Measurements from ENCODE around the gene NAA15. TPM values are rescaled to one million over a fixed set of nuclear protein-coding genes. Genes with fewer than 3 reads are reported as not detected.
"Not testable (repeated sequence)": the region's sequence is repeated elsewhere in the genome, so short reads cannot be mapped to it uniquely, and the experiment has no call there.

NAA15 gene
- total RNA-seq, 1 donor from 2014 or later = 11.3 TPM

- DNase-seq (ENCODE audit: low spot score) (no peak), ATAC-seq (no peak)
These were observed 5.4 kb upstream of the NAA15 start for GRCh38 chr4:139295942-139296299.

- ATAC-seq (no peak), DNase-seq (ENCODE audit: low spot score) (no peak)
These were observed 4.3 kb upstream of the NAA15 start for GRCh38 chr4:139297001-139297410.

GRCh38 chr4:139299536-139299935 lies 1.8 kb upstream of the NAA15 start:
- ATAC-seq (no peak), DNase-seq (ENCODE audit: low spot score) (no peak)

GRCh38 chr4:139300431-139301112 lies 733 bp upstream of the NAA15 start:
- no peak for DNase-seq (ENCODE audit: low spot score)
- ATAC-seq = peak; percentile 2

- peak; percentile 52 for ATAC-seq
- peak; percentile 62 for DNase-seq (ENCODE audit: low spot score)
These were observed 711 bp downstream of the NAA15 start, which contains the start of gene NDUFC1 for GRCh38 chr4:139301821-139302611. Gene NDUFC1 (minus strand): TSS chr4:139302477. CDS start chr4:139295798, 6,679 bp downstream.

GRCh38 chr4:139304920-139305319 lies 3.6 kb downstream of the NAA15 start:
- DNase-seq (ENCODE audit: low spot score) (no peak), ATAC-seq (no peak)

GRCh38 chr4:139311909-139312308 lies 10.6 kb downstream of the NAA15 start:
- DNase-seq (ENCODE audit: low spot score) (no peak), ATAC-seq (no peak)

GRCh38 chr4:139312552-139313332 lies 11.4 kb downstream of the NAA15 start:
- DNase-seq (ENCODE audit: low spot score) = no peak
- ATAC-seq = peak; percentile 69

GRCh38 chr4:139313414-139313813 lies 12.1 kb downstream of the NAA15 start:
- not testable (repeated sequence) for DNase-seq (ENCODE audit: low spot score); ATAC-seq

GRCh38 chr4:139314047-139314800 lies 12.9 kb downstream of the NAA15 start:
- no peak for DNase-seq (ENCODE audit: low spot score)
- no peak for ATAC-seq

GRCh38 chr4:139315221-139315675 lies 13.9 kb downstream of the NAA15 start:
- DNase-seq (ENCODE audit: low spot score) = no peak
- no peak for ATAC-seq

- DNase-seq (ENCODE audit: low spot score) = no peak
- ATAC-seq = no peak
These were observed 15.4 kb downstream of the NAA15 start for GRCh38 chr4:139316733-139317132.

- no peak for ATAC-seq
- no peak for DNase-seq (ENCODE audit: low spot score)
These were observed 16.3 kb downstream of the NAA15 start for GRCh38 chr4:139317635-139318034.

GRCh38 chr4:139319571-139319970 lies 18.3 kb downstream of the NAA15 start:
- no peak for ATAC-seq
- no peak for DNase-seq (ENCODE audit: low spot score)

- not testable (repeated sequence) for DNase-seq (ENCODE audit: low spot score); ATAC-seq
These were observed 20.8 kb downstream of the NAA15 start for GRCh38 chr4:139322070-139322469.

GRCh38 chr4:139322541-139322940 lies 21.2 kb downstream of the NAA15 start:
- not testable (repeated sequence) for DNase-seq (ENCODE audit: low spot score); ATAC-seq

GRCh38 chr4:139324620-139325019 lies 23.3 kb downstream of the NAA15 start:
- DNase-seq (ENCODE audit: low spot score) (no peak), ATAC-seq (no peak)

GRCh38 chr4:139329665-139330200 lies 28.4 kb downstream of the NAA15 start:
- no peak for ATAC-seq
- no peak for DNase-seq (ENCODE audit: low spot score)

- no peak for ATAC-seq
- no peak for DNase-seq (ENCODE audit: low spot score)
These were observed 29.0 kb downstream of the NAA15 start for GRCh38 chr4:139330283-139330682.

- DNase-seq (ENCODE audit: low spot score) (no peak), ATAC-seq (no peak)
These were observed 29.9 kb downstream of the NAA15 start for GRCh38 chr4:139331185-139331584.

All from left lobe of liver (tissue), 2 donors.